Lower lobe of right lung (tissue), 2 donors: ENCODE measurements around the gene OR9Q1. TPM values are rescaled to one million over a fixed set of nuclear protein-coding genes. Genes with fewer than 3 reads are reported as not detected.

ENCODE experiments used
- ATAC-seq, 2 donors: fragments of 200-7000 bp; cut with Tn5 transposase; one replicate each; pipeline ENCODE4 v1.9.1; 2020 to 2022; ENCODE audit warnings: mild to moderate bottlenecking in 2 of 2, moderate library complexity in 2 of 2
- DNase-seq: peaks from one replicate; pipeline ENCODE4 v3.0.0-alpha.2; 2020
- H3K27ac ChIP-seq: fragments of 200-600 bp; one replicate; pipeline ENCODE4 v1.8.0; 2022
- H3K27me3 ChIP-seq: fragments of 200-600 bp; one replicate; pipeline ENCODE4 v1.8.0; 2022; ENCODE audit warnings: low read depth
- H3K36me3 ChIP-seq: fragments of 200-600 bp; one replicate; pipeline ENCODE4 v1.8.0; 2022; ENCODE audit warnings: mild to moderate bottlenecking
- H3K4me1 ChIP-seq: fragments of 200-600 bp; one replicate; pipeline ENCODE4 v1.8.0; 2022
- H3K4me3 ChIP-seq: fragments of 200-600 bp; one replicate; pipeline ENCODE4 v1.8.0; 2022; ENCODE audit warnings: mild to moderate bottlenecking
- H3K9me3 ChIP-seq: fragments of 200-600 bp; one replicate; pipeline ENCODE4 v1.8.0; 2022
- intact Hi-C: fragments of 100-400 bp; cut with DNase I; formaldehyde crosslinking; loops from one replicate; pipeline ENCODE4 v1.11.0; 2022
- total RNA-seq: library from RNA; stranded (reverse); fragmentation: NEBNext Ultra II Directional; extraction: Animal tissue kit (Norgen Biotek cat#: 25700); gene quantifications from one replicate; pipeline ENCODE4 v1.2.1, GENCODE V29; 2021
- TF ChIP-seq, protein P1 (sequence below): fragments of 200-600 bp; IDR thresholded peaks from one replicate; pipeline ENCODE4 v1.8.0; 2022; ENCODE audit warnings: antibody characterized with exemption, mild to moderate bottlenecking
- donor health status: DM: no; HTN: yes; CAD: no; lungs with severe emphysema.

Gene OR9Q1
- total RNA-seq, 1 donor from 2014 or later: not detected

DNA sequence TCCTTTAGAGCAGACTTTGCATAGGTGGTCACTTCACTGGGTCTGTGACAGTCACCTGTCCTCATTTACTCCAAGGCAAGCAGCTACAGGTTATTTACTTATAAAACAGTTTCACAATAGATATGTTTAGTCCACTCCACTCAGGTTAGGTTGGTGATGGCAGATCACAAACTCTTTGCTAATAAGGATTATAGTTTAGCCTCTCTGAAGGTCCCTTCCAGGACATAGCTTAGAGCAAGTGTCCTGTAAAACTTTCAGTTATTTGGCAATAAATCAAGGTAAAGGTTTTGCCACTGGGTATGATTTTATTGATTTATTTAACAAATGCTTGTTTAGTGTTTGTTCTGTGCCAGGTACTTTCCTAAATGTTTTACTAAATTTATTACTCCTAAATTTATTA lies 15.9 kb downstream of the OR9Q1 start:
- no peak for ATAC-seq
- no peaks in the 10 kb centered on the region for H3K27me3 ChIP-seq
- peaks cover 12% of the 10 kb centered on the region for H3K9me3 ChIP-seq
- no peak for DNase-seq
- intact Hi-C loops: no loop called here
- no peaks in the 10 kb centered on the region for H3K36me3 ChIP-seq
- no peak overlapping the region for H3K27ac ChIP-seq
- TF ChIP-seq, protein P1, sequence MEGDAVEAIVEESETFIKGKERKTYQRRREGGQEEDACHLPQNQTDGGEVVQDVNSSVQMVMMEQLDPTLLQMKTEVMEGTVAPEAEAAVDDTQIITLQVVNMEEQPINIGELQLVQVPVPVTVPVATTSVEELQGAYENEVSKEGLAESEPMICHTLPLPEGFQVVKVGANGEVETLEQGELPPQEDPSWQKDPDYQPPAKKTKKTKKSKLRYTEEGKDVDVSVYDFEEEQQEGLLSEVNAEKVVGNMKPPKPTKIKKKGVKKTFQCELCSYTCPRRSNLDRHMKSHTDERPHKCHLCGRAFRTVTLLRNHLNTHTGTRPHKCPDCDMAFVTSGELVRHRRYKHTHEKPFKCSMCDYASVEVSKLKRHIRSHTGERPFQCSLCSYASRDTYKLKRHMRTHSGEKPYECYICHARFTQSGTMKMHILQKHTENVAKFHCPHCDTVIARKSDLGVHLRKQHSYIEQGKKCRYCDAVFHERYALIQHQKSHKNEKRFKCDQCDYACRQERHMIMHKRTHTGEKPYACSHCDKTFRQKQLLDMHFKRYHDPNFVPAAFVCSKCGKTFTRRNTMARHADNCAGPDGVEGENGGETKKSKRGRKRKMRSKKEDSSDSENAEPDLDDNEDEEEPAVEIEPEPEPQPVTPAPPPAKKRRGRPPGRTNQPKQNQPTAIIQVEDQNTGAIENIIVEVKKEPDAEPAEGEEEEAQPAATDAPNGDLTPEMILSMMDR: no peak
- H3K4me1 ChIP-seq: no peaks in the 10 kb centered on the region
- H3K4me3 ChIP-seq: no peak overlapping the region

DNA sequence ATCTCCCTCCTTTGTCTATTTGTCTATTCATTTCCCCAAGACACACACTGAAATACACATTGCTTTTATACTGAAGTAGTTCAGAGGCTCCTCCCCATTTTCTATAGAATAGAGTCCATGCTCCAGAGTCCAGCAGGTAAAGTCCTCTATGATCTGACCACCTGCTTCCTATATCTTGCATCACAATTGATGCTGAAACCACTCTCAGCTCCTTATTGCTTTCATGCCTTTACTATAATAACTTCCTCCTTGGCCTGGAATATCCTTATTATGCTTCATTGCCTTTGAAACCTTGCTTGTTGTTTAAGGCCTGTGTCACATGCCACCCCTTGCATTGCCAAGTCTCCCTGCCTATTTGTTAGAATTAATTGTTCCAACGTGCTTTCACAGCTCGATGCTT lies 19.7 kb downstream of the OR9Q1 start:
- Histone ChIP-seq H3K36me3 (no peaks in the 10 kb centered on the region), H3K4me3 (no peak overlapping the region), H3K9me3 (no peaks in the 10 kb centered on the region), H3K27ac (no peak overlapping the region), H3K4me1 (no peaks in the 10 kb centered on the region), H3K27me3 (no peaks in the 10 kb centered on the region)
- DNase-seq (no peak), ATAC-seq (no peak)
- intact Hi-C loops: no loop called here
- TF ChIP-seq, protein P1: no peak

DNA sequence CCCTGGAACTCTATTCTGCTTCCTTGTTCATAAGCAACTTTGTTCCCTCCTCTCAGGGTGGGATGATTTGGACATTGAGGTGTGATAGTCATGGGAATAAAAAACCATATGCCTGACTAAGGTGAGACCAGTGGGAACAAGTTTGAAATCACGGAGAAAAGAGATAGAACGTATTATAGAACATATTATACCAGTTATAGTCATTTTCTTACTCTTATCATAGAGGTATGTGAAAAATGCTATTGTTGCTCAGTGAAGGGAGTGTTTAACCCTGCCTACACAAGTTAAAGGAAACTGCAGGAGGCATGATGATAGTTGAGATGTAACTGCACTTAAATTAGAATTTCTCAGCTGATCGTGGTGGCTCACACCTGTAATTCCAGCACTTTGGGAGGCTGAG lies 22.6 kb downstream of the OR9Q1 start:
- Histone ChIP-seq H3K27me3 (no peaks in the 10 kb centered on the region), H3K4me3 (no peak overlapping the region), H3K4me1 (no peaks in the 10 kb centered on the region), H3K27ac (no peak overlapping the region), H3K36me3 (no peaks in the 10 kb centered on the region), H3K9me3 (no peaks in the 10 kb centered on the region)
- DNase-seq (no peak), ATAC-seq (no peak)
- TF ChIP-seq, protein P1: no peak
- intact Hi-C loops: no loop called here

DNA sequence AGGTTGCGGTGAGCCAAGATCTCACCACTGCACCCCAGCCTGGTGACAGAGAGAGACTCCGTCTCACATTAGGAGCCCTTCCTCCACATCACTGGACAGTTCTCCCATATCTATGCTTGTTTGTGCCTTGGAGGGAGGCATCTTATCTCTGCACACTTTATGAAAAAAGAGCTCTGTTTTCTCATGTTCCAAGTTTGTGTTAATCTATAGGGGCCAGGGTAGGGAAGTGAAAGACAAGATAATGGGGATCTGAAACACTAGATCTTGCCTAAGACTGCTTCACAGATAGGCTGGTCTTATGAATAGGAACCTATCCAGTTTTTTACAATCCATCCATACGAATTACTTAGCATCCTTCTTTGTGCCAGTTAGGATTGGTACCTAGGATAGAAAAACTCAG lies 24.1 kb downstream of the OR9Q1 start:
- Histone ChIP-seq H3K36me3 (no peaks in the 10 kb centered on the region), H3K27ac (no peak overlapping the region), H3K4me1 (no peaks in the 10 kb centered on the region), H3K27me3 (no peaks in the 10 kb centered on the region), H3K9me3 (no peaks in the 10 kb centered on the region), H3K4me3 (no peak overlapping the region)
- intact Hi-C loops: no loop called here
- ATAC-seq: no peak
- TF ChIP-seq, protein P1: no peak
- no peak for DNase-seq

DNA sequence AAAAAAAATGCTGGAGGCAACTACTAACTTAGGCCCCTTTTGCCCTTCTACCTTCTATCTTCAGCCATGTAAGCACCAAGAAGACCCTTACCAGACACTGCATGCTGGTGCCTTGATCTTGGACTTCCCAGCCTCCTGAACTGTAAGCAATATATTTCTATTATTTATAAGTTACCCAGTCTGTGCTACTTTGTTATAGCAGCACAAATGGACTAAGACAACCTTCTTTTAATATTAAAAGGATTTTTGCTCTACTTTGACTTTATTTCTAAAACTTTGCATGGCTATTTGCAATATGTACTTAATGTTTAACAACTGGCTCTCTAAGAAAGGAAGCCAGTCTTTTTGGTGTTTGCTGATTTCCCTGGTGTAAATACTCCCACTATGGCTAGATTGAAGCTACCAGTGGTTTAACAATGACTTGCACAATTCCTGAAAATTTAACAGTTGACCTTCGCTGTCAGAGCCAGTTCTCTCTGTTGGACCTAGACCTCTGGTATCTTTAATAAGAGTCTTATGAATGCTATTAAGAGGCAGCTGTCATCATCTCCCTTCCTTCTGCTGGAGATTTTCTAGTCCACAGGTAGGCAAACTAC lies 32.2 kb downstream of the OR9Q1 start:
- TF ChIP-seq, protein P1: no peak
- Histone ChIP-seq H3K27me3 (no peaks in the 10 kb centered on the region), H3K36me3 (no peaks in the 10 kb centered on the region), H3K4me3 (no peak overlapping the region), H3K9me3 (no peaks in the 10 kb centered on the region), H3K4me1 (peaks cover 13% of the 10 kb centered on the region), H3K27ac (no peak overlapping the region)
- ATAC-seq (no peak), DNase-seq (no peak)
- intact Hi-C loops: no loop called here
